GM19240 (cell line): ENCODE measurements around the gene MTA2.

Source experiments
- DNase-seq: peaks from one replicate; pipeline ENCODE4 v3.0.0; 2011; ENCODE audit warnings: low spot score; ENCODE audit not compliant: insufficient read length

The MTA2 gene

GRCh38 chr11:62612366-62613290 is 11.0 kb upstream of the MTA2 start, which contains the start of the genes EML3 and ROM1:
TSS of gene EML3 (minus strand) at chr11:62612775. CDS start at chr11:62612457, 318 bp downstream.
TSS of gene ROM1 (plus strand) at chr11:62613257. CDS start at chr11:62613282, 25 bp downstream.
- DNase-seq = peak; percentile 75

GRCh38 chr11:62611705-62612365 is 10.2 kb upstream of the MTA2 start:
- DNase-seq = peak; percentile 36

- no peak for DNase-seq
Measured at GRCh38 chr11:62610814-62611704, 9.4 kb upstream of the MTA2 start.

DNA sequence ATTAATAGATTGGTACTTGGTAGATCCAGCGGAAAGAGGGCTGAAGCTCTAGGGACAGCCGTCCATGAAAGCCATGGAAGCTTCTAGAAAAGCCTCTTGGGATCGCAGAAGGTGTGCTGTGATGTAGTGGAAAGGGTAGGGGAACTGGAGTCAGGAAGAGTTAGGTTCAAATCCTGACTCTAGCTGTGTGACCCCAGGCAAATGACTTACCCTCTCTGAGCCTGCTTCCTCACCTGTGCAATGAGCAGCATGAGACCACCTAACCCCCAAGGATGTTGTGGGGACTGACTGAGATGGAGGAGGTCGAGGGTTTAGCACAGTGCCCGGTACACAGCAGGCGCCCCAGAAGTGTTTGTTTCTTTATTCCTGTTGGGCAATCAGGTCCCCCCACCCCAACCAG is 8.7 kb upstream of the MTA2 start:
- no peak for DNase-seq

- DNase-seq = no peak
Measured at GRCh38 chr11:62608776-62609175, 7.1 kb upstream of the MTA2 start.

DNA sequence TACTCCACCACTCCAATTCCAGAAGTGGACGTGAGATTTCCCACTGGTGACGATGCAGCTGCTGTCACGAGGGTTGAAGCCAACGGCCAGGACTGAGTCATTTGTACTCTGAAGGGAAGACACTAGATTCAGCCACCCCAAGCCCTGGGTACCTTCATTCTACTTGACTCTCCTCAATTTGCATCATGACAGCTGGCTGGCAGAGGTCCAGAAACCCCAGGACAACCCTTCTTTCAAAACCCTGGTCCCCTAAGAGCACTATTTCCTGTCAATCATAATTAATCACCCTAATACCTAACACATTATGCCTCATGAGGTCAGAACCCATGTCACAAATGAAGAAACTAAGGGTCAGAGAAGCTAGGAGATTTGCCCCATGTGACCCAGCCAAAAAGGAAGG is 6.0 kb upstream of the MTA2 start:
- DNase-seq = no peak

DNA sequence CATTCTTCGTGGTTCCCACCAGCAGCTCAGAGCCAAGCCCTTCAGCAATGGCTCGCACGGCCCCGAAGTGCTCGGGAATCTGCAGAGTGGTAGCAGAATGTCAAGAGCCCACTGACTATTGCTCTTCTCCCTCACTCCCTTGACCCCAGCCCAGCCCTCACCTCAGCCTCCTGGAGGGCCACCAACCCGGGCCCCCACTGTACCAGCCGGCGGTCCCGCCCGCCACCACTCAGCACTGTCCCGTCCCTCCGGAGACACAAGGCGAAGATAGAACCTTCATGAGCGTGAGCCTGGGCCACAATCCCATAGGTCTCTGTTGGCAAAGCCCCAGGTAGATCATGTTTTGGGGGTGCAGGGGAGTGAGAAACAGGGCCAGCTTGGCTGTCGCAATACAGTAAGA is 4.2 kb upstream of the MTA2 start:
- no peak for DNase-seq

DNA sequence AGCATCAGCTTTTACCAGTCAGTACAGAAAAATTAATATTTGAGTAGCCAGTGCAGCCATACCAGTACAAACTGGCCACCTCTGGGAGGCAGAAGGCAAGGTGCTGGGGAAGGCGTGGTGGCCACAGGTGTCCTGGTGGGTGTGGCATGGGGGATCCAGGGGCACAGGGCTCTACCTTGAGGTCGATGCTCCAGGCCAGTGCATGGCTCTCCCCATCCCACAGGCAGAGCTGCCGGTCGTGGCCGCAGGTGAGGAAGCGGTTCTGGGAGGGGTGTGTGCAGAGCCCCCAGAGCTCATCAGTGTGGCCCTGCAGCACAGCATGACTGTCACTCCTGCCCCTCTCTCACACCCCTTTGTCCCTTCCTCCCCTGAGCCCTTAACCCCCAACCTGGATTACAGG is 3.8 kb upstream of the MTA2 start:
- DNase-seq = no peak

DNA sequence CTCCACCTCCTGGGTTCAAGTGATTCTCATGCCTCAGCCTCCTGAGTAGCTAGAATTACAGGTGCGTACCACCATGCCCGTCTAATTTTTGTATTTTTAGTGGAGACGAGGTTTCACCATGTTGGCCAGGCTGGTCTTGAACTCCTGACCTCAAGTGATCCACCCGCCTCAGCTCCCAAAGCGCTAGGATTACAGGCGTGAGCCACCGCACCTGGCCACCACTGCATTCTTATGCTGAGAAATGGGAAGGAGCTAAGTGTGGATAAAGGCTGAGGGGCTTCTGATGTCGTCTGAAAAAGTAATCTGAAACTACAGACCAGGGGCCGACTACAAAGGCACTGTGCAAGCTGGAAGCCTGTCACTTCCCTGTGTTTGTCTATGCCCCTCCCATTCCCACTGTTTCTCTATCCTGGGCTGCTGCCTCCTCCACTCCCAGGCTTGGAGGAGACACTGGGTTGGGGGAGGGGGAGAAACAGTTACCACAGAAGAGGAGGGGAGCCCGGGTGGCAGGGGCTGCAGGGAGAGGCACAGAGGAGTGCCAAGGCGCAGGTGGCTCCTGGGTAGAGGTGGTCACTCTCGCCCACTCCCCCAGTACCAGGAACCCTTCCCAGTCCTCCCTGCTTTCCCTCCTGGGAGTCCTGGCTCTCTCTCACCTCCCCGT is 2.9 kb upstream of the MTA2 start:
- DNase-seq = no peak

- DNase-seq = no peak
Measured at GRCh38 chr11:62603776-62604299, 2.2 kb upstream of the MTA2 start.

DNA sequence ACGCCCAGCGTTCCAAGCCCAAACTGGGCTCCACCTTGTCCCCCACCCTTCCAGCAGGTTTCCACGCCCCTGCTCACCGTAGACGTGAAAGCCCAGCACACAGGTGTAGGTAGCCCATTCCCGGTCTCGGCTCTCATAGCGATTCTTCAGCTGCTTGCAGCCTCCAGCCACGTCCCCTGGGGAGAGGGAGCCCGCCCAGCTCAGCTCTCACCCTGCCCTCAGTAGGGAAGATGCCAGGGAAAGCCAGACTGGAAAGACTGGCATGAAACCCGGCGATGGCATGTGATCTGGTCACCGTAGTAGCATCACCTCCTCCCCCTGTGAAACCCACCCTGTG is 1.4 kb upstream of the MTA2 start:
- no peak for DNase-seq

GRCh38 chr11:62602141-62603071 is 741 bp upstream of the MTA2 start:
- no peak for DNase-seq

DNA sequence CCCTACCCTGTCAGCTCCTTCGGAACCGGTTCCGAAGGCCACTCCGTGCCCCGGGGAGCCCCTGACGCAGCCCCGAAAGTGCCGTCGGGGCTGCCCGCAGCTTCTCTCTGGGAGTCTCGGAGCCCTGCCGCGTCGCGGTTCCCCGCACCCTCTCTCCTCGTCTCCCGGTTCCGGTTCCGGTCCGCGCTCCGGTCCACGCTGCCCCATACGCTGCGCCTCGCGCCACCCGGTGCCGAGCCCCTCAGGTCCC is 618 bp downstream of the MTA2 start:
- DNase-seq = no peak

- DNase-seq = no peak
Measured at GRCh38 chr11:62600367-62601121, 1.1 kb downstream of the MTA2 start.

DNA sequence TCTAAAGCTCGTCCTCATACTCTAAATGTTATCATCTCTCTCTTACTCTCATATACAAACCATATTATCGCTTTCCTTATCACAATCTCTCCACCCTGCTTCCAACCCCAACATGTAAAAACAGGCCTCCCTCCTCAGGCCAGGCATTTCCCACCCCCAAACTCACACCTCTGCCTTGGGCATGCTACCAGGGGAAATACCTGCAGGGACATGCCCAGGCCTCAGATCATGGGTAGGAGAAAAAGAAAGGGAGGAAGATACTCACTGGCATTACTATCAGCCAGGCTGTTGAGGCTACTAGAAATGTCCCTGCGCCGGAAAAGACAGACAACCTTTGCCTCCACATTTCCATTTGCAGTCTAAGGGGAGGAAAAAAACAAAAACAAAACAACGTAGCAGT is 1.8 kb downstream of the MTA2 start:
- DNase-seq = no peak

- DNase-seq = peak; percentile 97
Measured at GRCh38 chr11:62599069-62599696, 2.5 kb downstream of the MTA2 start.

DNA sequence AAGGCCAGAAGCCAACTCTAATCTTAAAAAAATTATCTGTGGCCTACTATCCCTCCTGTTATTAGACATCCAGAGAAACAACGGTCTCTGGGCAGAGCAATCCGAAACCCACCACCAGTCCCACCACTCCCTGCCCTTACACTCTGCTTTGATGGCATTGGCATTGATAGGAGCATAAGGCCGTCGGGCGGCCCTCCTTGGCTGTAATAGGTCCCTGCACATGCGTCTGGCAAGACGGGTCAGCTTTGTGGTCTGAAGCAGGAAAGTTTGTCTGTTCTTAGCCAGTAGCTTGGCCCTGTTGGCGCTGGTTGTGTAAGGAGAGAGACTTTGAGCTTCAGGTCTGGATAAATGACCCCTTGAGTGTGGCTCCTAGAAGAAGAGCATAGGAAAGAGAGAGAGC is 6.5 kb downstream of the MTA2 start:
- no peak for DNase-seq

DNA sequence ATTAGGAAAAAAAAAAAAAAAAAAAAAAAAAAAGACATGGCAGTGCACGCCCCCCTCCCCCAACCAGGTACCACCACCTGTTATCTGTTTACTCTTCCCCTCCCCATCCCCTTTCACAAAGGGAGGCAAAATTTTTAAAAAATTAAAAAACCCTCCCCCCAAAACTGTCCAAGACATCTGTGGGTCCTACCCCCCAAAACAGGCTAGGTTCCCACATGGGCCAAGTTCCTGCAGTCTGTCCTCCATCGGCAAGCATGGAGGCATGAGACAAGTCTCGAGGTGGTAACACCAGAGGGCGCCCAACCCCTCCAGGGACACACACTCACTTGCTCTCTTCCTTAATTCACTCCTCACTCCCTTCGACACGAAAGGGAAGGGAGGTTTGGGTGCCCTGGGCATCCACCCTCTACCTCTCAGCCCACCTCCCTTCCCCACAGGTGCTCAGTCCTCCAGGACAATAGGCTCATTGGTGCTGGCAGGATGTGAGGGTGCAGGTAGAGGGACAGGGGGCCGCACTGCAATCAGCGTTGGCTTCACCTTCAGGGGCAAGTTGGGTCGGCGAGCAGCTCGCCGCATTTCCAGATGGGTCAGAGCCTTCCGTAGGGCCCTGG is 8.1 kb downstream of the MTA2 start:
- DNase-seq = no peak
